OCI-LY1 (cell line): ENCODE results near the gene NFILZ.
A peak's percentile ranks its signal among the peaks of the same experiment; 100 is the strongest.

ENCODE experiments used
- H2AFZ ChIP-seq: fragments of 200-600 bp; sonication (generic), shearing (Covaris generic); 2 replicates; pipeline ENCODE4 v1.6.0; 2014; ENCODE audit warnings: antibody characterized with exemption, mild to moderate bottlenecking, low read length
- H3F3A ChIP-seq: fragments of 200-600 bp; sonication (generic), shearing (Covaris generic); 2 replicates; pipeline ENCODE4 v1.6.0; 2014; ENCODE audit warnings: mild to moderate bottlenecking, antibody characterized with exemption, low read length, moderate library complexity; ENCODE audit not compliant: insufficient read depth
- H3K27ac ChIP-seq: fragments of 200-600 bp; sonication (generic); 2 replicates; pipeline ENCODE4 v1.5.1; 2014; ENCODE audit warnings: low read length, mixed run types, mild to moderate bottlenecking, low read depth; ENCODE audit not compliant: poor library complexity, severe bottlenecking
- H3K27me3 ChIP-seq: fragments of 200-600 bp; sonication (generic); 2 replicates; pipeline ENCODE4 v1.6.0; 2014; ENCODE audit warnings: antibody characterized with exemption, mild to moderate bottlenecking, low read length, moderate library complexity; ENCODE audit not compliant: insufficient read depth
- H3K36me3 ChIP-seq: fragments of 200-600 bp; sonication (generic); 2 replicates; pipeline ENCODE4 v1.6.1; 2014; ENCODE audit warnings: mild to moderate bottlenecking, antibody characterized with exemption, low read length, moderate library complexity, mixed read lengths; ENCODE audit not compliant: insufficient read depth
- H3K4me1 ChIP-seq: fragments of 200-600 bp; sonication (generic); 2 replicates; pipeline ENCODE4 v1.5.1; 2014; ENCODE audit warnings: mild to moderate bottlenecking, low read length, moderate library complexity; ENCODE audit not compliant: insufficient read depth, severe bottlenecking
- H3K4me2 ChIP-seq: fragments of 200-600 bp; sonication (generic), shearing (Covaris generic); 2 replicates; pipeline ENCODE4 v1.6.1; 2014; ENCODE audit warnings: low read length
- H3K4me3 ChIP-seq: fragments of 200-600 bp; sonication (generic); 2 replicates; pipeline ENCODE4 v1.5.1; 2014; ENCODE audit warnings: low read length, low read depth, mild to moderate bottlenecking, mixed read lengths; ENCODE audit not compliant: poor library complexity, severe bottlenecking
- H3K79me2 ChIP-seq: fragments of 200-600 bp; shearing (Covaris generic); 2 replicates; pipeline ENCODE4 v1.6.1; 2016; ENCODE audit warnings: mixed run types, low read length, mixed read lengths; ENCODE audit not compliant: insufficient read depth
- H3K9ac ChIP-seq: fragments of 200-600 bp; sonication (generic), shearing (Covaris generic); 2 replicates; pipeline ENCODE4 v1.6.1; 2014; ENCODE audit warnings: mild to moderate bottlenecking, low read length, mixed read lengths
- H3K9me2 ChIP-seq: fragments of 200-600 bp; sonication (generic), shearing (Covaris generic); 2 replicates; pipeline ENCODE4 v1.6.1; 2014; ENCODE audit warnings: low read depth, mild to moderate bottlenecking, low read length, mixed read lengths
- H3K9me3 ChIP-seq: fragments of 200-600 bp; shearing (Covaris generic); 2 replicates; pipeline ENCODE4 v1.6.1; 2014; ENCODE audit warnings: low read length, mixed read lengths
- H4K20me1 ChIP-seq: fragments of 200-600 bp; sonication (generic), shearing (Covaris generic); 2 replicates; pipeline ENCODE4 v1.6.0; 2016; ENCODE audit warnings: mild to moderate bottlenecking, low read length; ENCODE audit not compliant: insufficient read depth
- CTCF ChIP-seq: fragments of 200-600 bp; sonication (generic), shearing (Covaris generic); IDR thresholded peaks from 2 replicates; pipeline ENCODE4 v1.5.1; 2017; ENCODE audit warnings: mild to moderate bottlenecking, antibody characterized with exemption, low read length, moderate library complexity, mixed read lengths
- EZH2 ChIP-seq: fragments of 200-600 bp; sonication (generic), shearing (Covaris generic); IDR thresholded peaks from 2 replicates; pipeline ENCODE4 v1.8.0; 2017; ENCODE audit warnings: borderline replicate concordance, mixed run types, mild to moderate bottlenecking, antibody characterized with exemption, low read length, moderate library complexity, mixed read lengths

Gene NFILZ

DNA sequence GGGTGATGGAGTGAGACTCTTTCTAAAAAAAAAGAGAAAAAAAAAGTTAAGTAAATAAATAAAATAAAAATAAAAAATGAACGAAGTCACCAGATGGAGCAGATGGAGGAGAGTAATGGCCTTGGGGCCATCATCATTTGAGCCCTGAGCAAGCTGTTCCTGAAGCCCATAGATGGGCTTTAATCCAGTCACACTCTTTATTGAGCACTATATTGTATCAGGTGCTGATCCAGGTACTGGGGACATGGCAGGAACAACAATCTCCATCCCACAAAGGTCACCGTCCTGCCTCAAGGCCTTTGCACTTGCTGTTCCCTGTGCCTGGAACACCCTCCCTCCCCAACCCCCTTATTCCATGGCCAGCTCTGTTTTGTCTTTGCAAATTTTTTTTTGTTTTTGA, 16.0 kb upstream of the NFILZ start:
- TF ChIP-seq CTCF (no peak), EZH2 (no peak)
- H3K4me1 ChIP-seq = no peaks in the 10 kb centered on the region
- no peaks in the 10 kb centered on the region for H3K9me3 ChIP-seq
- H3K79me2 ChIP-seq = no peaks in the 10 kb centered on the region
- no peak overlapping the region for H3K4me2 ChIP-seq
- H3K4me3 ChIP-seq = no peak overlapping the region
- H3K27me3 ChIP-seq = no peaks in the 10 kb centered on the region
- H2AFZ ChIP-seq = no peak overlapping the region
- H3K9ac ChIP-seq = no peak overlapping the region
- no peaks in the 10 kb centered on the region for H3F3A ChIP-seq
- no peaks in the 10 kb centered on the region for H3K36me3 ChIP-seq
- no peak overlapping the region for H3K27ac ChIP-seq
- H4K20me1 ChIP-seq = no peaks in the 10 kb centered on the region
- H3K9me2 ChIP-seq = no peaks in the 10 kb centered on the region

GRCh38 chr19:8615024-8615423, 15.4 kb upstream of the NFILZ start:
- TF ChIP-seq CTCF (no peak), EZH2 (no peak)
- Histone ChIP-seq H3K27ac (no peak overlapping the region), H3K9me3 (no peaks in the 10 kb centered on the region), H3K36me3 (no peaks in the 10 kb centered on the region), H3K27me3 (no peaks in the 10 kb centered on the region), H3K4me3 (no peak overlapping the region), H2AFZ (no peak overlapping the region), H3K9ac (no peak overlapping the region), H4K20me1 (no peaks in the 10 kb centered on the region), H3F3A (no peaks in the 10 kb centered on the region), H3K4me2 (no peak overlapping the region), H3K4me1 (no peaks in the 10 kb centered on the region), H3K79me2 (no peaks in the 10 kb centered on the region), H3K9me2 (no peaks in the 10 kb centered on the region)

GRCh38 chr19:8615813-8616596, 14.4 kb upstream of the NFILZ start:
- Histone ChIP-seq H3K79me2 (no peaks in the 10 kb centered on the region), H3F3A (no peaks in the 10 kb centered on the region), H3K27me3 (no peaks in the 10 kb centered on the region), H4K20me1 (no peaks in the 10 kb centered on the region), H3K9me3 (no peaks in the 10 kb centered on the region), H3K4me1 (no peaks in the 10 kb centered on the region), H3K9me2 (no peaks in the 10 kb centered on the region), H3K4me3 (no peak overlapping the region), H3K9ac (no peak overlapping the region), H3K4me2 (no peak overlapping the region), H3K27ac (no peak overlapping the region), H2AFZ (no peak overlapping the region), H3K36me3 (no peaks in the 10 kb centered on the region)
- no peak for TF ChIP-seq EZH2
- TF ChIP-seq CTCF = peak; percentile 83
